Hepatocyte (in vitro differentiated cells): ENCODE measurements around the gene UBTD2. TPM values are rescaled to one million over a fixed set of nuclear protein-coding genes. Genes with fewer than 3 reads are reported as not detected.
A peak's percentile ranks its signal among the peaks of the same experiment; 100 is the strongest.

Experiments
- DNase-seq: peaks from one replicate; pipeline ENCODE4 v3.0.0-alpha.2; 2016; ENCODE audit warnings: low spot score
- H2AFZ ChIP-seq: fragments of 200-600 bp; sonication (generic); 2 replicates; pipeline ENCODE4 v1.6.0; 2016; ENCODE audit warnings: antibody characterized with exemption, mild to moderate bottlenecking
- H3K27ac ChIP-seq: fragments of 200-600 bp; sonication (generic); 2 replicates; pipeline ENCODE4 v1.5.1; 2016; ENCODE audit warnings: mild to moderate bottlenecking
- H3K27me3 ChIP-seq: fragments of 200-600 bp; sonication (generic); 2 replicates; pipeline ENCODE4 v1.6.1; 2016
- H3K36me3 ChIP-seq: fragments of 200-600 bp; sonication (generic); replicated peaks from 2 replicates; pipeline ENCODE4 v1.5.1; 2016; ENCODE audit warnings: low read depth; ENCODE audit not compliant: insufficient read depth
- H3K4me1 ChIP-seq: fragments of 200-600 bp; sonication (generic); 2 replicates; pipeline ENCODE4 v1.5.1; 2016; ENCODE audit warnings: mild to moderate bottlenecking, moderate library complexity; ENCODE audit not compliant: insufficient read depth
- H3K4me2 ChIP-seq: fragments of 200-600 bp; sonication (generic); 2 replicates; pipeline ENCODE4 v1.6.0; 2016
- H3K4me3 ChIP-seq: fragments of 200-600 bp; sonication (generic); 2 replicates; pipeline ENCODE4 v1.5.1; 2016; ENCODE audit warnings: mild to moderate bottlenecking
- H3K79me2 ChIP-seq: fragments of 200-600 bp; sonication (generic); 2 replicates; pipeline ENCODE4 v1.6.0; 2017; ENCODE audit warnings: mild to moderate bottlenecking
- H3K9me2 ChIP-seq: fragments of 200-600 bp; sonication (generic); replicated peaks from 2 replicates; pipeline ENCODE4 v1.6.0; 2017; ENCODE audit warnings: mild to moderate bottlenecking; ENCODE audit not compliant: insufficient read depth
- H3K9me3 ChIP-seq: fragments of 200-600 bp; sonication (generic); 2 replicates; pipeline ENCODE4 v1.5.1; 2016; ENCODE audit warnings: low read depth, mild to moderate bottlenecking
- H4K20me1 ChIP-seq: fragments of 200-600 bp; sonication (generic); 2 replicates; pipeline ENCODE4 v1.6.0; 2016; ENCODE audit warnings: mild to moderate bottlenecking; ENCODE audit not compliant: insufficient read depth, poor library complexity, severe bottlenecking
- EZH2 ChIP-seq: fragments of 200-600 bp; sonication (generic); IDR thresholded peaks from 2 replicates; pipeline ENCODE4 v1.6.1; 2016; ENCODE audit warnings: antibody characterized with exemption, mild to moderate bottlenecking, borderline replicate concordance
- EZH2phosphoT487 ChIP-seq: fragments of 200-600 bp; sonication (generic); IDR thresholded peaks from one replicate; pipeline ENCODE4 v1.6.1; 2018; ENCODE audit warnings: antibody characterized with exemption, mild to moderate bottlenecking, low read depth, moderate library complexity; ENCODE audit not compliant: unreplicated experiment, severe bottlenecking
- WGBS: methylation state at CpG from one replicate; pipeline ENCODE4 v1.1.6; 2016; ENCODE audit warnings: low lambda C conversion rate; ENCODE audit errors: missing lambda C conversion rate; 5-methylcytosine and 5-hydroxymethylcytosine counted together
- polyA plus RNA-seq: library from polyadenylated mRNA; unstranded; fragments of >200 nt; fragmentation: Nextera tagmentation; extraction: Ambion mirVana; gene quantifications from 2 replicates; pipeline ENCODE4 v1.2.1, GENCODE V29; 2016
- total RNA-seq: library from RNA; depleted of rRNA; stranded (reverse); fragments of >200 nt; gene quantifications from 2 replicates; pipeline ENCODE4 v1.2.3, GENCODE V29; 2014
- TF ChIP-seq, protein P1 (sequence below): fragments of 200-600 bp; sonication (generic); IDR thresholded peaks from 2 replicates; pipeline ENCODE4 v1.5.1; 2016; ENCODE audit warnings: antibody characterized with exemption, mild to moderate bottlenecking; ENCODE audit not compliant: poor library complexity

Gene UBTD2
- total and polyA plus RNA-seq, 2 experiments from 2014 or later = 27.4 to 51.7 TPM

- Histone ChIP-seq H3K9me3 (no peaks in the 10 kb centered on the region), H3K27ac (peak overlapping the region; percentile 97), H3K27me3 (no peaks in the 10 kb centered on the region), H3K36me3 (no peaks in the 10 kb centered on the region), H3K9me2 (no peaks in the 10 kb centered on the region), H3K4me3 (no peak overlapping the region), H3K4me2 (no peak overlapping the region), H4K20me1 (no peaks in the 10 kb centered on the region), H3K4me1 (peaks cover 5% of the 10 kb centered on the region), H3K79me2 (no peaks in the 10 kb centered on the region), H2AFZ (no peak overlapping the region)
- no peak for DNase-seq
- TF ChIP-seq, protein P1, sequence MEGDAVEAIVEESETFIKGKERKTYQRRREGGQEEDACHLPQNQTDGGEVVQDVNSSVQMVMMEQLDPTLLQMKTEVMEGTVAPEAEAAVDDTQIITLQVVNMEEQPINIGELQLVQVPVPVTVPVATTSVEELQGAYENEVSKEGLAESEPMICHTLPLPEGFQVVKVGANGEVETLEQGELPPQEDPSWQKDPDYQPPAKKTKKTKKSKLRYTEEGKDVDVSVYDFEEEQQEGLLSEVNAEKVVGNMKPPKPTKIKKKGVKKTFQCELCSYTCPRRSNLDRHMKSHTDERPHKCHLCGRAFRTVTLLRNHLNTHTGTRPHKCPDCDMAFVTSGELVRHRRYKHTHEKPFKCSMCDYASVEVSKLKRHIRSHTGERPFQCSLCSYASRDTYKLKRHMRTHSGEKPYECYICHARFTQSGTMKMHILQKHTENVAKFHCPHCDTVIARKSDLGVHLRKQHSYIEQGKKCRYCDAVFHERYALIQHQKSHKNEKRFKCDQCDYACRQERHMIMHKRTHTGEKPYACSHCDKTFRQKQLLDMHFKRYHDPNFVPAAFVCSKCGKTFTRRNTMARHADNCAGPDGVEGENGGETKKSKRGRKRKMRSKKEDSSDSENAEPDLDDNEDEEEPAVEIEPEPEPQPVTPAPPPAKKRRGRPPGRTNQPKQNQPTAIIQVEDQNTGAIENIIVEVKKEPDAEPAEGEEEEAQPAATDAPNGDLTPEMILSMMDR = no peak
- TF ChIP-seq EZH2phosphoT487 = no peak
- TF ChIP-seq EZH2 = no peak
- WGBS = 98% methylated on average over 4 of the region's 4 CpGs
Measured at GRCh38 chr5:172313915-172314314, 30.4 kb upstream of the UBTD2 start.

DNA sequence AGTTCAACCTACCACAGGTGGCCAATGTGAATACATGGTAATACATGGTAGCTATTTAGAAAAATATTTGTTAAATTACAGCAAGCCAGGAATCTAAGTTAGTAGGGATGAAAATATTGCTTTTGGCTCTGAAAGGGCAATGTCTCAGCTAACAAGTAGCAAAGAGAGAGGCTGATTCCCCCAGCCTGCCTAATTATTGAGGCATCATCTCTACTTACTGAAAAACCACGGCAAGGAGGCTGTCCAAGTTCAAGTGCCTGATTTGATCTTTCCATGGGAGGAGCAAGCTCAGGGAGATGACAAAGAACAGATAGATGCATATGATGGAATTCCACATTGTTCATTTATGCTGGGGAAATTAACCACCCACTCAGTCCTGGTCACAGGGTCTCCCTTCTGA is 28.7 kb upstream of the UBTD2 start:
- H3K79me2 ChIP-seq = no peaks in the 10 kb centered on the region
- no peak overlapping the region for H3K27ac ChIP-seq
- no peak overlapping the region for H3K4me3 ChIP-seq
- no peaks in the 10 kb centered on the region for H3K27me3 ChIP-seq
- DNase-seq = no peak
- TF ChIP-seq EZH2phosphoT487 = no peak
- no peak for TF ChIP-seq EZH2
- TF ChIP-seq, protein P1 = no peak
- no peaks in the 10 kb centered on the region for H3K9me2 ChIP-seq
- no peaks in the 10 kb centered on the region for H3K9me3 ChIP-seq
- 73% methylated on average over 1 of the region's 1 CpG for WGBS
- H4K20me1 ChIP-seq = no peaks in the 10 kb centered on the region
- H3K36me3 ChIP-seq = no peaks in the 10 kb centered on the region
- no peak overlapping the region for H3K4me2 ChIP-seq
- no peak overlapping the region for H2AFZ ChIP-seq
- H3K4me1 ChIP-seq = peaks cover 5% of the 10 kb centered on the region

DNA sequence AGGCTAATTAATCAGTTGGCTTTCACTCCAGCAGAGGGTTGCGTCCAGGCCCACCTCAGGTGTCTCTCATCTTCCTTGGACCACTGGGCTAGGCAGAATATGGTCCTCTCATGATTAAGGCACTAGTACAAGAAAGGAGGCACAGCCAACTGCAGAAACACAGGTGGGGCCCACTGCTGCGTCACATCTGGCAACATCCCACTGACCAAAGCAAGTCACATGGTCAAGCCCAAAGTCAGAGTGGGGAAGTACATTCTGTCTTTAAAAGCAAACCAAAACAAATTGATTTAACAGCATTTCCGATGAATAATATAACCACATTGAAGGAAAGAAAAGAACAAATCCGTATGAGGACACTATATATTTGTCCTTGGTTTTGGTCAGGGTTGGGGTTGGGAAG is 28.0 kb upstream of the UBTD2 start:
- Histone ChIP-seq H3K4me3 (no peak overlapping the region), H3K4me1 (peaks cover 5% of the 10 kb centered on the region), H3K79me2 (no peaks in the 10 kb centered on the region), H3K9me3 (no peaks in the 10 kb centered on the region), H4K20me1 (no peaks in the 10 kb centered on the region), H3K4me2 (no peak overlapping the region), H2AFZ (no peak overlapping the region), H3K27ac (no peak overlapping the region), H3K36me3 (no peaks in the 10 kb centered on the region), H3K9me2 (no peaks in the 10 kb centered on the region), H3K27me3 (no peaks in the 10 kb centered on the region)
- no peak for DNase-seq
- 93% methylated on average over 4 of the region's 4 CpGs for WGBS
- no peak for TF ChIP-seq EZH2phosphoT487
- TF ChIP-seq EZH2 = no peak
- TF ChIP-seq, protein P1 = no peak

GRCh38 chr5:172311026-172311425 is 27.5 kb upstream of the UBTD2 start:
- Histone ChIP-seq H4K20me1 (no peaks in the 10 kb centered on the region), H3K27ac (no peak overlapping the region), H3K4me2 (no peak overlapping the region), H3K79me2 (no peaks in the 10 kb centered on the region), H3K4me1 (peaks cover 5% of the 10 kb centered on the region), H3K9me3 (no peaks in the 10 kb centered on the region), H3K27me3 (no peaks in the 10 kb centered on the region), H3K4me3 (no peak overlapping the region), H2AFZ (no peak overlapping the region), H3K36me3 (no peaks in the 10 kb centered on the region), H3K9me2 (no peaks in the 10 kb centered on the region)
- TF ChIP-seq EZH2phosphoT487 = no peak
- WGBS = 87% methylated on average over 7 of the region's 7 CpGs
- no peak for DNase-seq
